ENCODE measurements around the gene SAA4. TPM values are rescaled to one million over a fixed set of nuclear protein-coding genes. Genes with fewer than 3 reads are reported as not detected.
"Not testable (repeated sequence)": the region's sequence is repeated elsewhere in the genome, so short reads cannot be mapped to it uniquely, and the experiment has no call there.

The SAA4 gene
- total and polyA plus RNA-seq, 5 donors from 2014 or later: not detected

- no peaks in the 10 kb centered on the region for H3K36me3 ChIP-seq (ENCODE audit: control insufficient read depth, insufficient read depth, low read length)
- H3K36me3 Mint-ChIP-seq: no peaks in the 10 kb centered on the region
- peaks cover 6% of the 10 kb centered on the region for H3K27me3 ChIP-seq (ENCODE audit: control insufficient read depth, insufficient read depth, low read length)
- no peaks in the 10 kb centered on the region for H3K4me1 Mint-ChIP-seq
- no peaks in the 10 kb centered on the region for H3K4me1 ChIP-seq (ENCODE audit: control insufficient read depth, insufficient read depth, low read length, poor library complexity, severe bottlenecking)
- no peak for ATAC-seq (ENCODE audit: low read depth in 2 of 2)
- DNase-seq: no peak
- H3K4me3 ChIP-seq (ENCODE audit: low read depth, low read length): no peak overlapping the region
- H3K27ac Mint-ChIP-seq: no peak overlapping the region
- H3K4me3 Mint-ChIP-seq: no peak overlapping the region
- no peaks in the 10 kb centered on the region for H3K9me3 ChIP-seq (ENCODE audit: control insufficient read depth in 2 of 2, low read length in 2 of 2)
- H3K27me3 Mint-ChIP-seq: peaks cover 10% of the 10 kb centered on the region
- no peak overlapping the region for H3K27ac ChIP-seq (ENCODE audit: insufficient read depth, low read length, poor library complexity, severe bottlenecking)
- no peaks in the 10 kb centered on the region for H3K9me3 Mint-ChIP-seq
These were observed 22.7 kb upstream of the SAA4 start for GRCh38 chr11:18259259-18259658.

GRCh38 chr11:18254781-18255361, 18.3 kb upstream of the SAA4 start:
- H3K27me3 ChIP-seq (ENCODE audit: control insufficient read depth, insufficient read depth, low read length): peaks cover 4% of the 10 kb centered on the region
- no peak for DNase-seq
- Mint-ChIP-seq H3K27me3 (peaks cover 10% of the 10 kb centered on the region), H3K9me3 (no peaks in the 10 kb centered on the region), H3K4me1 (no peaks in the 10 kb centered on the region), H3K27ac (peak overlapping the region in 1 of 3 donors; percentile 45), H3K4me3 (no peak overlapping the region), H3K36me3 (no peaks in the 10 kb centered on the region)
- H3K27ac ChIP-seq (ENCODE audit: insufficient read depth, low read length, poor library complexity, severe bottlenecking): no peak overlapping the region
- no peak for ATAC-seq (ENCODE audit: low read depth in 2 of 2)
- no peak overlapping the region for H3K4me3 ChIP-seq (ENCODE audit: low read depth, low read length)
- H3K4me1 ChIP-seq (ENCODE audit: control insufficient read depth, insufficient read depth, low read length, poor library complexity, severe bottlenecking): no peaks in the 10 kb centered on the region
- no peaks in the 10 kb centered on the region for H3K36me3 ChIP-seq (ENCODE audit: control insufficient read depth, insufficient read depth, low read length)
- no peaks in the 10 kb centered on the region for H3K9me3 ChIP-seq (ENCODE audit: control insufficient read depth in 2 of 2, low read length in 2 of 2)

GRCh38 chr11:18253778-18254338, 17.3 kb upstream of the SAA4 start:
- H3K4me3 Mint-ChIP-seq: no peak overlapping the region
- H3K36me3 ChIP-seq (ENCODE audit: control insufficient read depth, insufficient read depth, low read length): no peaks in the 10 kb centered on the region
- DNase-seq (no peak), ATAC-seq (ENCODE audit: low read depth in 2 of 2) (no peak)
- no peaks in the 10 kb centered on the region for H3K4me1 ChIP-seq (ENCODE audit: control insufficient read depth, insufficient read depth, low read length, poor library complexity, severe bottlenecking)
- H3K9me3 Mint-ChIP-seq: no peaks in the 10 kb centered on the region
- H3K27me3 ChIP-seq (ENCODE audit: control insufficient read depth, insufficient read depth, low read length): peaks cover 4% of the 10 kb centered on the region
- H3K4me1 Mint-ChIP-seq: no peaks in the 10 kb centered on the region
- H3K27ac ChIP-seq (ENCODE audit: insufficient read depth, low read length, poor library complexity, severe bottlenecking): no peak overlapping the region
- H3K4me3 ChIP-seq (ENCODE audit: low read depth, low read length): no peak overlapping the region
- no peaks in the 10 kb centered on the region for H3K9me3 ChIP-seq (ENCODE audit: control insufficient read depth in 2 of 2, low read length in 2 of 2)
- no peaks in the 10 kb centered on the region for H3K36me3 Mint-ChIP-seq
- H3K27ac Mint-ChIP-seq: no peak overlapping the region
- peaks cover 10% of the 10 kb centered on the region for H3K27me3 Mint-ChIP-seq

DNA sequence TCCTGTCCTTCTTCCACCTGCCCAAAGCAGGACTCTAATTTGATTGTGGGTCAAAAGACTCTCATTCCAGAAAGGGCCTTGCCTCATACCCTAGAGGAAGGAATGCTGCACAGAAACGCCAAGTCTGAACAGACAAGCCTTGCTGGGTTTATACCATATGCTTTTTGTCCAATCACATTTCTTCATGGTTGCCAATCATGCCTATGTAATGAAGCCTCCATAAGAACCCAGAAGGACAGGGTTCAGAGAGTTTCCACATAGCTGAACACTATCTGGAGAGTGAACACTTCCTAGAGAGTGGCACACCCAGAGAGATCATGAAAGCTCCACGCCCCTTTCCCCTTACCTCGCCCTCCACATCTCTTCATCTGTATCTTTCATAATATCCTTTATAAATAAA, 16.6 kb upstream of the SAA4 start:
- Mint-ChIP-seq H3K36me3 (no peaks in the 10 kb centered on the region), H3K4me1 (no peaks in the 10 kb centered on the region), H3K27ac (no peak overlapping the region), H3K27me3 (peaks cover 10% of the 10 kb centered on the region), H3K4me3 (no peak overlapping the region), H3K9me3 (no peaks in the 10 kb centered on the region)
- H3K4me1 ChIP-seq (ENCODE audit: control insufficient read depth, insufficient read depth, low read length, poor library complexity, severe bottlenecking): no peaks in the 10 kb centered on the region
- DNase-seq: peak in 1 of 3 donors; percentile 16
- no peaks in the 10 kb centered on the region for H3K36me3 ChIP-seq (ENCODE audit: control insufficient read depth, insufficient read depth, low read length)
- H3K27ac ChIP-seq (ENCODE audit: insufficient read depth, low read length, poor library complexity, severe bottlenecking): no peak overlapping the region
- H3K9me3 ChIP-seq (ENCODE audit: control insufficient read depth in 2 of 2, low read length in 2 of 2): no peaks in the 10 kb centered on the region
- peaks cover 4% of the 10 kb centered on the region for H3K27me3 ChIP-seq (ENCODE audit: control insufficient read depth, insufficient read depth, low read length)
- no peak for ATAC-seq (ENCODE audit: low read depth in 2 of 2)
- H3K4me3 ChIP-seq (ENCODE audit: low read depth, low read length): no peak overlapping the region

- no peak within 1 kb of the TSS for H3K4me3 ChIP-seq (ENCODE audit: low read depth, low read length)
- Mint-ChIP-seq H3K27ac (no peak within 1 kb of the TSS), H3K4me3 (no peak within 1 kb of the TSS)
These were observed 12.0 kb upstream of the SAA4 start, which contains the start of gene SAA2 for GRCh38 chr11:18248561-18248960. Gene SAA2 (minus strand): TSS chr11:18248668. CDS start chr11:18248011, 657 bp downstream.

DNA sequence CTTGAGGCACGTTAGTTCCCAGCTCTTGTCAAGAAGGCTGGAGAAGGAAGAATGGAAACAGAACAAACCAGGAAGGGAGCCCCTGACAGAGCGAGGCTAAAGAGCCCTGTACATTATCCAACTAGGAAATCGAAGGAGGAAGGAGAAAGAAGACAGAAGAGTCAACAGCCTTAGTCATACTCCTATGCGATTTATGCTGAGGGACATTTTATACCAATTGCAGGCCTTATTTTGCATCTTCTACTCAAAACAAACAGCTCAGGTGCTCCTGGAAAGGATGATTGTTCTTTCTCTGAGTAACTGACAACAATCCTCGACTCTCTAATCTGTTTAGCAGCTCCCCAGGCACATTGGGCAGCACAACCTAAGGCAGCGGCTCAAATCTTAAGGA, 10.6 kb upstream of the SAA4 start:
- not testable (repeated sequence) for H3K9me3 ChIP-seq (ENCODE audit: control insufficient read depth in 2 of 2, low read length in 2 of 2); H3K27me3 ChIP-seq (ENCODE audit: control insufficient read depth, insufficient read depth, low read length); ATAC-seq (ENCODE audit: low read depth in 2 of 2); H3K9me3 Mint-ChIP-seq; H3K36me3 Mint-ChIP-seq; H3K36me3 ChIP-seq (ENCODE audit: control insufficient read depth, insufficient read depth, low read length); H3K4me3 ChIP-seq (ENCODE audit: low read depth, low read length); H3K4me1 ChIP-seq (ENCODE audit: control insufficient read depth, insufficient read depth, low read length, poor library complexity, severe bottlenecking); H3K27ac ChIP-seq (ENCODE audit: insufficient read depth, low read length, poor library complexity, severe bottlenecking); DNase-seq
- H3K27me3 Mint-ChIP-seq: peaks cover 10% of the 10 kb centered on the region
- H3K27ac Mint-ChIP-seq: peak overlapping the region in 1 of 3 donors; percentile 90
- H3K4me1 Mint-ChIP-seq: peaks cover 11 to 21% (median 15%) of the 10 kb centered on the region in 4 donors
- peak overlapping the region in 3 of 4 donors; percentile 23 to 84 (median 42) for H3K4me3 Mint-ChIP-seq

More at GRCh38 chr11:18248561-18248960, 12.0 kb upstream of the SAA4 start, which contains the start of gene SAA2:
- H3K4me1 ChIP-seq (ENCODE audit: control insufficient read depth, insufficient read depth, low read length, poor library complexity, severe bottlenecking): peaks cover 8% of the 10 kb centered on the region
- H3K27me3 ChIP-seq (ENCODE audit: control insufficient read depth, insufficient read depth, low read length): no peaks in the 10 kb centered on the region
- ATAC-seq (ENCODE audit: low read depth in 2 of 2) (no peak), DNase-seq (no peak)
- no peaks in the 10 kb centered on the region for H3K9me3 ChIP-seq (ENCODE audit: control insufficient read depth in 2 of 2, low read length in 2 of 2)
- no peak within 1 kb of the TSS for H3K27ac ChIP-seq (ENCODE audit: insufficient read depth, low read length, poor library complexity, severe bottlenecking)
- Mint-ChIP-seq H3K9me3 (peaks cover 0 to 5% (median 0%) of the 10 kb centered on the region in 7 donors), H3K36me3 (no peaks in the 10 kb centered on the region), H3K4me1 (peaks cover 11 to 21% (median 14%) of the 10 kb centered on the region in 4 donors), H3K27me3 (peaks cover 6% of the 10 kb centered on the region)
- no peaks in the 10 kb centered on the region for H3K36me3 ChIP-seq (ENCODE audit: control insufficient read depth, insufficient read depth, low read length)

DNA sequence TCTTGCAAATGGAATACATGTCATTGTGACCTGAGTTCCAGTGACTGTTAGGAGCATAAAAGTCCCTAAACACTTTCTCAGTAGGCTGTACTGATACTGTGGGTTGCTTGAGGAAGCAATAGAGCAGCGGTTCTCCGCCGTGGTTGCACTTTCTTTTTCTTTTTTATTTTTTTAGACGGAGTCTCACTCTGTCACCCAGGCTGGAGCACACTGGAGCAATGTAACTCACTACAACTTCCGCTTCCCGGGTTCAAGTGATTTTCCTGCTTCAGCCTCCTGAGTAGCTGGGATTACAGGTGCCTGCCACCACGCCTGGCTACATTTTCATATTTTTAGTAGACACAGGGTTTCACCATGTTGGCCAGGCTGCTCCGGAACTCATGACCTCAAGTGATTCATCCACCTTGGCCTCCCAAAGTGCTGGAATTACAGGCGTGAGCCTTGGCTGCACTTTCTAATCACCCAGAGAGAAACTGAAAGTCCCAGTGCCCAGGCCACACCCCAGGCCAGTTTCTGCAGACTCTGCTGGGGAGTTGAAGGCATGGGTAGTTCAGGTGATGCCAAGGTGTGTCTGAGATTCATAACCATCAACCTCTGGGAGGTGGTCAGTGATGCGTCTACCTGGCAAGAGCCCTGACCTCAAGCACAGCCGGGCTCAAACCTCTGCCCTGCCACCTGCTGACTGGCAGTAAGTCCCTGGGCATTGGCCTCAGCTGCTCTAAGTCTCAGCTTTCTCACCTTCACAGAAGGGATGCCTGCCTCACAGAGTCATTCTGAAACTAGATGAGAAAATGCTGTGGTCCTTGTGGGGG, 10.0 kb upstream of the SAA4 start:
- not testable (repeated sequence) for H3K9me3 Mint-ChIP-seq; H3K9me3 ChIP-seq (ENCODE audit: control insufficient read depth in 2 of 2, low read length in 2 of 2); H3K27me3 ChIP-seq (ENCODE audit: control insufficient read depth, insufficient read depth, low read length); H3K36me3 Mint-ChIP-seq; H3K36me3 ChIP-seq (ENCODE audit: control insufficient read depth, insufficient read depth, low read length); H3K4me1 ChIP-seq (ENCODE audit: control insufficient read depth, insufficient read depth, low read length, poor library complexity, severe bottlenecking)
- DNase-seq (peak in 2 of 3 donors; percentile 33 to 70), ATAC-seq (ENCODE audit: low read depth in 2 of 2) (peak; percentile 60 to 63)
- Histone ChIP-seq H3K27ac (ENCODE audit: insufficient read depth, low read length, poor library complexity, severe bottlenecking) (peak overlapping the region; percentile 41), H3K4me3 (ENCODE audit: low read depth, low read length) (peak overlapping the region; percentile 81)
- peak overlapping the region; percentile 85 to 90 (median 89) for H3K27ac Mint-ChIP-seq
- H3K4me1 Mint-ChIP-seq: peaks cover 11 to 21% (median 15%) of the 10 kb centered on the region in 4 donors
- peak overlapping the region; percentile 42 to 92 (median 80) for H3K4me3 Mint-ChIP-seq
- H3K27me3 Mint-ChIP-seq: peaks cover 11% of the 10 kb centered on the region

Measured in CD4-positive, CD25-positive, alpha-beta regulatory T cell (primary cell).